Panc1 (cell line): ENCODE data around the gene FGF2. TPM values are rescaled to one million over a fixed set of nuclear protein-coding genes. Genes with fewer than 3 reads are reported as not detected.

Experiments
- ATAC-seq: fragments of 200-7000 bp; cut with Tn5 transposase; 2 replicates; pipeline ENCODE4 v1.9.1; 2020; ENCODE audit warnings: mild to moderate bottlenecking, moderate library complexity
- BruUV-seq: library from RNA; stranded (reverse); fragments of 400-500 nt; replicated peaks from 2 replicates; lab custom pipeline; 2021; lab: Mats Ljungman, UMichigan
- CTCF ChIA-PET: fragments of 300-600 bp; sonication (Branson Sonifier 250); formaldehyde crosslinking; loops from one replicate; lab custom pipeline; 2022; ENCODE audit warnings: antibody characterized with exemption; lab: Charles Lee
- POLR2A ChIA-PET: fragments of 300-600 bp; sonication (Branson Sonifier 250); formaldehyde crosslinking; loops from one replicate; lab custom pipeline; 2022; ENCODE audit warnings: antibody characterized with exemption; lab: Charles Lee
- DNase-seq: peaks from one replicate; pipeline ENCODE4 v3.0.0-alpha.2; 2010; ENCODE audit warnings: low read depth, low spot score
- H3K27ac ChIP-seq: 2 replicates; pipeline ENCODE4 v1.5.1; 2011; ENCODE audit warnings: mild to moderate bottlenecking, low read length, inconsistent platforms
- H3K27me3 ChIP-seq: fragments of 200-500 bp; sonication (Bioruptor generic); 2 replicates; pipeline ENCODE4 v1.6.0; 2014; ENCODE audit warnings: low read length, inconsistent platforms; ENCODE audit not compliant: control insufficient read depth, insufficient read depth
- H3K36me3 ChIP-seq: fragments of 200-500 bp; sonication (Bioruptor generic); 2 replicates; pipeline ENCODE4 v1.5.1; 2014; ENCODE audit warnings: inconsistent platforms, mild to moderate bottlenecking, low read length, moderate library complexity; ENCODE audit not compliant: control insufficient read depth, insufficient read depth
- H3K4me1 ChIP-seq: 2 replicates; pipeline ENCODE4 v1.5.1; 2011; ENCODE audit warnings: inconsistent platforms, mild to moderate bottlenecking, low read length, moderate library complexity; ENCODE audit not compliant: control insufficient read depth, insufficient read depth
- H3K4me3 ChIP-seq, 2 experiments: 2 replicates each; pipeline ENCODE4 v1.5.1; 2011 to 2012; ENCODE audit warnings: low read depth in 2 of 2, low read length in 2 of 2, mild to moderate bottlenecking in 2 of 2, inconsistent platforms in 1 of 2, moderate library complexity in 1 of 2
- H3K9me3 ChIP-seq: fragments of 200-500 bp; sonication (Bioruptor generic); 2 replicates; pipeline ENCODE4 v1.5.1; 2014; ENCODE audit warnings: low read depth, mild to moderate bottlenecking, inconsistent platforms, low read length, moderate library complexity; ENCODE audit not compliant: control insufficient read depth, insufficient read depth
- POLR2AphosphoS5 ChIP-seq: IDR thresholded peaks from 2 replicates; pipeline ENCODE4 v1.6.1; 2012; ENCODE audit warnings: mild to moderate bottlenecking, low read depth, low read length, moderate library complexity
- SIN3A ChIP-seq: IDR thresholded peaks from 2 replicates; pipeline ENCODE4 v1.6.1; 2012; ENCODE audit warnings: low read depth, mild to moderate bottlenecking, low read length, moderate library complexity, borderline replicate concordance; ENCODE audit not compliant: insufficient read depth
- in situ Hi-C: cut with HindIII; loops from 2 replicates; pipeline ENCODE4 v1.10.0; 2016; ENCODE audit warnings: low sequenced_read_pairs, low pct_unique_long_range_greater_than_20kb
- intact Hi-C: fragments of 100-400 bp; cut with micrococcal nuclease; formaldehyde crosslinking; loops from one replicate; pipeline ENCODE4 v1.10.0; 2022; ENCODE audit not compliant: unreplicated experiment
- total RNA-seq: library from RNA; stranded (reverse); gene quantifications from one replicate; pipeline ENCODE4 v1.2.1, GENCODE V29; 2021; ENCODE audit not compliant: unreplicated experiment
- TF ChIP-seq, protein P1 (sequence below): fragments of 450-650 bp; IDR thresholded peaks from 2 replicates; pipeline ENCODE4 v1.5.1; 2017; ENCODE audit warnings: mild to moderate bottlenecking
- TF ChIP-seq, protein P2 (sequence below), 2 experiments: IDR thresholded peaks; 2 replicates each; pipeline ENCODE4 v1.6.1; 2011 to 2012; ENCODE audit warnings: low read depth in 2 of 2, control low read depth in 1 of 2, low read length in 1 of 2, mild to moderate bottlenecking in 1 of 2, moderate library complexity in 1 of 2; ENCODE audit not compliant: insufficient read depth in 1 of 2

The FGF2 gene
- total RNA-seq, 1 experiment from 2014 or later = 21.7 TPM

DNA sequence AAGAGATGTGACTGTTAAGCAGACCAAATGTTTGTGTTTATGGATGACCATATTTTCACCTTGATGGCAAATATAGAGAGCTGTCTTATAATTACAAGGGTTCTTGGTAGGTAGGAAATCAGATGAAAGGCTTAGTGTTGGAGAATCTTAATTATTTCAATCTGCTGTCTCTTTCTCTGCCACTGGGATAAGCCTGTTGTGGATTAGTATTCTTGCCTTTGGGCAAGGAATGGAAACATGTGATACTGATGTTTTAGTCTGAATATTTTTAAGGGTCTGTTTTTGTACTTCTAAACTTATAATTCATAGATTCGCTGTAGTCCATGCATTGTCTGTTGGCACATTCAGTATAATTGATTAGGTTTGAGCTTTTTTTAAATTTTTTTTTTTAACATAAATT, 119.5 kb downstream of the FGF2 start:
- ChIA-PET CTCF (no interaction called here), POLR2A (no interaction called here)
- intact Hi-C loops (no loop called here), in situ Hi-C loops (no loop called here)
- BruUV-seq = no TSS peak
- ATAC-seq = no peak
- Histone ChIP-seq H3K27ac (no peak overlapping the region; the same call in 1 of the 2 replicates), H3K9me3 (no peaks in the 10 kb centered on the region), H3K4me1 (no peaks in the 10 kb centered on the region), H3K4me3 (no peak overlapping the region), H3K36me3 (peaks cover 5% of the 10 kb centered on the region; the same call in 1 of the 2 replicates), H3K27me3 (no peaks in the 10 kb centered on the region)
- TF ChIP-seq SIN3A = no peak
- no peak for TF ChIP-seq POLR2AphosphoS5
- TF ChIP-seq, protein P1, sequence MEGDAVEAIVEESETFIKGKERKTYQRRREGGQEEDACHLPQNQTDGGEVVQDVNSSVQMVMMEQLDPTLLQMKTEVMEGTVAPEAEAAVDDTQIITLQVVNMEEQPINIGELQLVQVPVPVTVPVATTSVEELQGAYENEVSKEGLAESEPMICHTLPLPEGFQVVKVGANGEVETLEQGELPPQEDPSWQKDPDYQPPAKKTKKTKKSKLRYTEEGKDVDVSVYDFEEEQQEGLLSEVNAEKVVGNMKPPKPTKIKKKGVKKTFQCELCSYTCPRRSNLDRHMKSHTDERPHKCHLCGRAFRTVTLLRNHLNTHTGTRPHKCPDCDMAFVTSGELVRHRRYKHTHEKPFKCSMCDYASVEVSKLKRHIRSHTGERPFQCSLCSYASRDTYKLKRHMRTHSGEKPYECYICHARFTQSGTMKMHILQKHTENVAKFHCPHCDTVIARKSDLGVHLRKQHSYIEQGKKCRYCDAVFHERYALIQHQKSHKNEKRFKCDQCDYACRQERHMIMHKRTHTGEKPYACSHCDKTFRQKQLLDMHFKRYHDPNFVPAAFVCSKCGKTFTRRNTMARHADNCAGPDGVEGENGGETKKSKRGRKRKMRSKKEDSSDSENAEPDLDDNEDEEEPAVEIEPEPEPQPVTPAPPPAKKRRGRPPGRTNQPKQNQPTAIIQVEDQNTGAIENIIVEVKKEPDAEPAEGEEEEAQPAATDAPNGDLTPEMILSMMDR = no peak
- TF ChIP-seq, protein P2, sequence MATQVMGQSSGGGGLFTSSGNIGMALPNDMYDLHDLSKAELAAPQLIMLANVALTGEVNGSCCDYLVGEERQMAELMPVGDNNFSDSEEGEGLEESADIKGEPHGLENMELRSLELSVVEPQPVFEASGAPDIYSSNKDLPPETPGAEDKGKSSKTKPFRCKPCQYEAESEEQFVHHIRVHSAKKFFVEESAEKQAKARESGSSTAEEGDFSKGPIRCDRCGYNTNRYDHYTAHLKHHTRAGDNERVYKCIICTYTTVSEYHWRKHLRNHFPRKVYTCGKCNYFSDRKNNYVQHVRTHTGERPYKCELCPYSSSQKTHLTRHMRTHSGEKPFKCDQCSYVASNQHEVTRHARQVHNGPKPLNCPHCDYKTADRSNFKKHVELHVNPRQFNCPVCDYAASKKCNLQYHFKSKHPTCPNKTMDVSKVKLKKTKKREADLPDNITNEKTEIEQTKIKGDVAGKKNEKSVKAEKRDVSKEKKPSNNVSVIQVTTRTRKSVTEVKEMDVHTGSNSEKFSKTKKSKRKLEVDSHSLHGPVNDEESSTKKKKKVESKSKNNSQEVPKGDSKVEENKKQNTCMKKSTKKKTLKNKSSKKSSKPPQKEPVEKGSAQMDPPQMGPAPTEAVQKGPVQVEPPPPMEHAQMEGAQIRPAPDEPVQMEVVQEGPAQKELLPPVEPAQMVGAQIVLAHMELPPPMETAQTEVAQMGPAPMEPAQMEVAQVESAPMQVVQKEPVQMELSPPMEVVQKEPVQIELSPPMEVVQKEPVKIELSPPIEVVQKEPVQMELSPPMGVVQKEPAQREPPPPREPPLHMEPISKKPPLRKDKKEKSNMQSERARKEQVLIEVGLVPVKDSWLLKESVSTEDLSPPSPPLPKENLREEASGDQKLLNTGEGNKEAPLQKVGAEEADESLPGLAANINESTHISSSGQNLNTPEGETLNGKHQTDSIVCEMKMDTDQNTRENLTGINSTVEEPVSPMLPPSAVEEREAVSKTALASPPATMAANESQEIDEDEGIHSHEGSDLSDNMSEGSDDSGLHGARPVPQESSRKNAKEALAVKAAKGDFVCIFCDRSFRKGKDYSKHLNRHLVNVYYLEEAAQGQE (IDR thresholded peaks at IDR 0.05; ENCODE audit: insufficient read depth in 1 of 2, low read depth in 2 of 2, low read length in 1 of 2) = no peak
- DNase-seq = no peak

Other genes starting within 250 kb of the FGF2 start
- not detected for gene IL21, start 205.8 kb upstream of the FGF2 start, total RNA-seq
- gene BBS12, start 94.1 kb upstream of the FGF2 start, total RNA-seq = 1.5 TPM
- 7.5 TPM for gene NUDT6, start 95.8 kb downstream of the FGF2 start, total RNA-seq